Calu3 (cell line): ENCODE measurements around the gene TENT4B. TPM values are rescaled to one million over a fixed set of nuclear protein-coding genes. Genes with fewer than 3 reads are reported as not detected.

ENCODE experiments used
- BruUV-seq: library from RNA; stranded (reverse); fragments of 400-500 nt; replicated peaks from 2 replicates; lab custom pipeline; 2021; lab: Mats Ljungman, UMichigan
- CTCF ChIA-PET: fragments of 300-600 bp; sonication (Branson Sonifier 250); formaldehyde crosslinking; loops from one replicate; lab custom pipeline; 2022; ENCODE audit warnings: antibody characterized with exemption; lab: Charles Lee
- DNase-seq: peaks from one replicate; pipeline ENCODE4 v3.0.0; 2022
- H3K27ac Mint-ChIP-seq: one replicate; pipeline ENCODE4 v1.8.0; 2022; ENCODE audit warnings: mixed read lengths; ENCODE audit not compliant: unreplicated experiment
- H3K27me3 Mint-ChIP-seq: one replicate; pipeline ENCODE4 v1.8.0; 2022; ENCODE audit warnings: mixed read lengths; ENCODE audit not compliant: unreplicated experiment
- H3K36me3 Mint-ChIP-seq: one replicate; pipeline ENCODE4 v1.8.0; 2022; ENCODE audit warnings: mild to moderate bottlenecking, moderate library complexity, mixed read lengths; ENCODE audit not compliant: insufficient read depth, unreplicated experiment
- H3K4me1 Mint-ChIP-seq: one replicate; pipeline ENCODE4 v1.8.0; 2022; ENCODE audit warnings: mild to moderate bottlenecking, low read depth, mixed read lengths; ENCODE audit not compliant: unreplicated experiment
- H3K4me3 Mint-ChIP-seq: one replicate; pipeline ENCODE4 v1.8.0; 2022; ENCODE audit warnings: mild to moderate bottlenecking, low read depth, moderate library complexity, mixed read lengths; ENCODE audit not compliant: unreplicated experiment
- H3K9me3 Mint-ChIP-seq: one replicate; pipeline ENCODE4 v1.8.0; 2022; ENCODE audit warnings: low read depth, mixed read lengths; ENCODE audit not compliant: unreplicated experiment
- CTCF ChIP-seq: fragments of 200-600 bp; IDR thresholded peaks from one replicate; pipeline ENCODE4 v1.8.0; 2022; ENCODE audit warnings: antibody characterized with exemption; ENCODE audit not compliant: unreplicated experiment
- intact Hi-C: fragments of 100-400 bp; cut with micrococcal nuclease; formaldehyde crosslinking; loops from one replicate; pipeline ENCODE4 v1.10.0; 2022; ENCODE audit not compliant: unreplicated experiment
- total RNA-seq: library from RNA; stranded (reverse); gene quantifications from 2 replicates; pipeline ENCODE4 v1.2.3, GENCODE V29; 2022

The TENT4B gene
- total RNA-seq, 1 experiment from 2014 or later, result 21.7 TPM

- CTCF ChIA-PET, result interaction anchor here (0.6 to 1.4 kb wide), 5 partner anchors 30 to 1108 kb away, joined by 3 to 8 read pairs (median 5); no protein-coding TSS in a partner anchor
- peak overlapping the region; percentile 80 for H3K4me3 Mint-ChIP-seq
- TF ChIP-seq CTCF, result no peak
- intact Hi-C loops, result no loop called here
- no peaks in the 10 kb centered on the region for H3K27me3 Mint-ChIP-seq
- H3K27ac Mint-ChIP-seq, result peak overlapping the region; percentile 68
- H3K4me1 Mint-ChIP-seq, result peaks cover 31% of the 10 kb centered on the region
- no peaks in the 10 kb centered on the region for H3K9me3 Mint-ChIP-seq
- BruUV-seq, result no TSS peak
- no peak for DNase-seq
- peaks cover 39% of the 10 kb centered on the region for H3K36me3 Mint-ChIP-seq
Measured at GRCh38 chr16:50151756-50152155, 1.4 kb upstream of the TENT4B start.

GRCh38 chr16:50152351-50152806, 727 bp upstream of the TENT4B start:
- BruUV-seq, result no TSS peak
- no peak for TF ChIP-seq CTCF
- DNase-seq, result peak; percentile 34
- H3K9me3 Mint-ChIP-seq, result no peaks in the 10 kb centered on the region
- H3K36me3 Mint-ChIP-seq, result peaks cover 40% of the 10 kb centered on the region
- peak overlapping the region; percentile 80 for H3K4me3 Mint-ChIP-seq
- no peaks in the 10 kb centered on the region for H3K27me3 Mint-ChIP-seq
- intact Hi-C loops, result no loop called here
- CTCF ChIA-PET, result interaction anchor here (0.7 to 1.4 kb wide), 2 partner anchors 30 to 58 kb away, joined by 3 to 8 read pairs; no protein-coding TSS in a partner anchor
- H3K4me1 Mint-ChIP-seq, result peaks cover 32% of the 10 kb centered on the region
- peak overlapping the region; percentile 68 for H3K27ac Mint-ChIP-seq

GRCh38 chr16:50153596-50154419, 702 bp downstream of the TENT4B start:
- Mint-ChIP-seq H3K27me3 (no peaks in the 10 kb centered on the region), H3K4me3 (peak overlapping the region; percentile 80), H3K27ac (peak overlapping the region; percentile 42), H3K36me3 (peaks cover 40% of the 10 kb centered on the region), H3K9me3 (no peaks in the 10 kb centered on the region), H3K4me1 (peaks cover 37% of the 10 kb centered on the region)
- no peak for TF ChIP-seq CTCF
- intact Hi-C loops, result no loop called here
- CTCF ChIA-PET, result no interaction called here
- peak; percentile 41 for DNase-seq
- BruUV-seq, result no TSS peak

- TF ChIP-seq CTCF, result no peak
- Mint-ChIP-seq H3K36me3 (peaks cover 40% of the 10 kb centered on the region), H3K27me3 (no peaks in the 10 kb centered on the region), H3K4me3 (peak overlapping the region; percentile 80), H3K4me1 (peaks cover 43% of the 10 kb centered on the region), H3K9me3 (no peaks in the 10 kb centered on the region), H3K27ac (peak overlapping the region; percentile 42)
- BruUV-seq, result no TSS peak
- intact Hi-C loops, result no loop called here
- CTCF ChIA-PET, result interaction anchor here (0.5 to 2.1 kb wide), 5 partner anchors 12 to 1546 kb away, joined by 3 to 10 read pairs (median 4); no protein-coding TSS in a partner anchor
- DNase-seq, result no peak
Measured at GRCh38 chr16:50154420-50154950, 1.4 kb downstream of the TENT4B start.
